SIG-M5 (cell line): ENCODE measurements around the gene SCAI.
"Not testable (repeated sequence)": the region's sequence is repeated elsewhere in the genome, so short reads cannot be mapped to it uniquely, and the experiment has no call there.

Experiments used
- DNase-seq: peaks from one replicate; lab custom pipeline; 2025; lab: John Stamatoyannopoulos, UW

Gene SCAI

GRCh38 chr9:125106285-125106893 lies 36.9 kb downstream of the SCAI start:
- no peak for DNase-seq

- no peak for DNase-seq
Measured at GRCh38 chr9:125103770-125104460, 39.4 kb downstream of the SCAI start.

- DNase-seq: no peak
Measured at GRCh38 chr9:125103021-125103420, 40.3 kb downstream of the SCAI start.

- no peak for DNase-seq
Measured at GRCh38 chr9:125100822-125101221, 42.5 kb downstream of the SCAI start.

- DNase-seq: no peak
Measured at GRCh38 chr9:125099816-125100215, 43.5 kb downstream of the SCAI start.

- no peak for DNase-seq
Measured at GRCh38 chr9:125095821-125096443, 47.4 kb downstream of the SCAI start.

- DNase-seq: no peak
Measured at GRCh38 chr9:125091121-125091520, 52.2 kb downstream of the SCAI start.

GRCh38 chr9:125089331-125089730 lies 54.0 kb downstream of the SCAI start:
- DNase-seq: no peak

GRCh38 chr9:125088752-125089151 lies 54.6 kb downstream of the SCAI start:
- no peak for DNase-seq

- DNase-seq: no peak
Measured at GRCh38 chr9:125085703-125086477, 57.4 kb downstream of the SCAI start.

- DNase-seq: not testable (repeated sequence)
Measured at GRCh38 chr9:125082197-125082596, 61.1 kb downstream of the SCAI start.

GRCh38 chr9:125080797-125081196 lies 62.5 kb downstream of the SCAI start:
- not testable (repeated sequence) for DNase-seq

GRCh38 chr9:125079931-125080330 lies 63.4 kb downstream of the SCAI start:
- no peak for DNase-seq

- DNase-seq: no peak
Measured at GRCh38 chr9:125075997-125076396, 67.3 kb downstream of the SCAI start.

- DNase-seq: no peak
Measured at GRCh38 chr9:125074976-125075375, 68.4 kb downstream of the SCAI start.

GRCh38 chr9:125066839-125067619 lies 76.3 kb downstream of the SCAI start:
- no peak for DNase-seq

- DNase-seq: no peak
Measured at GRCh38 chr9:125061391-125061790, 81.9 kb downstream of the SCAI start.

GRCh38 chr9:125049212-125050049 lies 93.9 kb downstream of the SCAI start:
- no peak for DNase-seq

GRCh38 chr9:125043631-125044030 lies 99.7 kb downstream of the SCAI start:
- DNase-seq: no peak

GRCh38 chr9:125043148-125043547 lies 100.2 kb downstream of the SCAI start:
- DNase-seq: no peak

GRCh38 chr9:125038166-125038565 lies 105.2 kb downstream of the SCAI start:
- DNase-seq: no peak
